Measurements from ENCODE around the gene ARID1B.

DNA sequence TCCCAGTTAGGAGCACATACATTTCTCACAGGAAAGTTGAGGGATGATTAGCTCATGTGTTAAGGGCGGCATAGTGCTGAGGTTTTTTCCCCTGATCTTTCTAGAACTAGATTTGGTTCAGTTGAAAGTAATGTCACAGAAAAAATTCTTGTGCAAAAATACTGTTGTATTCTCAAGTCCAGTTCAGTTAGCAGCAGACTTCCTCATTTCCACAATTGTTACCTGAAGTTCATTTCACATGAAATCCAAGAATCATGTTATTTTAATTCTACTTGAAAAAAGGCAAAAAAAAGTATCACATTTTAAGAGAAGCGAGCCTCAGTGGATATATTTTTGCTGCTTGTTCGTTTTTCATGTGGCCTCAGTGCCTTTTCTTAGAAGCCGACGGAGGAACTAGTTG is 318.4 kb downstream of the ARID1B start:
- TF ChIP-seq POLR2A (IDR thresholded peaks at IDR 0.05) (no peak), POLR2AphosphoS5 (IDR thresholded peaks at IDR 0.05) (no peak)
- TF ChIP-seq, protein P1, sequence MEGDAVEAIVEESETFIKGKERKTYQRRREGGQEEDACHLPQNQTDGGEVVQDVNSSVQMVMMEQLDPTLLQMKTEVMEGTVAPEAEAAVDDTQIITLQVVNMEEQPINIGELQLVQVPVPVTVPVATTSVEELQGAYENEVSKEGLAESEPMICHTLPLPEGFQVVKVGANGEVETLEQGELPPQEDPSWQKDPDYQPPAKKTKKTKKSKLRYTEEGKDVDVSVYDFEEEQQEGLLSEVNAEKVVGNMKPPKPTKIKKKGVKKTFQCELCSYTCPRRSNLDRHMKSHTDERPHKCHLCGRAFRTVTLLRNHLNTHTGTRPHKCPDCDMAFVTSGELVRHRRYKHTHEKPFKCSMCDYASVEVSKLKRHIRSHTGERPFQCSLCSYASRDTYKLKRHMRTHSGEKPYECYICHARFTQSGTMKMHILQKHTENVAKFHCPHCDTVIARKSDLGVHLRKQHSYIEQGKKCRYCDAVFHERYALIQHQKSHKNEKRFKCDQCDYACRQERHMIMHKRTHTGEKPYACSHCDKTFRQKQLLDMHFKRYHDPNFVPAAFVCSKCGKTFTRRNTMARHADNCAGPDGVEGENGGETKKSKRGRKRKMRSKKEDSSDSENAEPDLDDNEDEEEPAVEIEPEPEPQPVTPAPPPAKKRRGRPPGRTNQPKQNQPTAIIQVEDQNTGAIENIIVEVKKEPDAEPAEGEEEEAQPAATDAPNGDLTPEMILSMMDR (IDR thresholded peaks at IDR 0.05 in 8 of 11, conservative IDR thresholded peaks at IDR 0.05 in 3 of 11) = no peak
